ENCODE data around the gene C17orf50. TPM values are rescaled to one million over a fixed set of nuclear protein-coding genes. Genes with fewer than 3 reads are reported as not detected.

Gene C17orf50
- polyA plus RNA-seq (2011; rRNA removed) (0.19 TPM in 1 of 2 replicates, not detected in the other), polyA plus RNA-seq (2017; fragmentation: RNase III; extraction: RNeasy Plus Mini Kit Qiagen cat#74134 plus additional on column Dnase treatment) (0.12 to 0.28 TPM (median 0.22 TPM) in 3 replicates), polyA minus RNA-seq (2011; rRNA and poly(A)+ RNA removed) (not detected in 2 replicates)
- polyA plus RNA-seq (2012; cell fraction: cytosol; rRNA removed) = 0.31 and 0.32 TPM in 2 replicates
- 0.24 TPM in 1 of 2 replicates, not detected in the other for polyA plus RNA-seq (2012; cell fraction: nucleus; rRNA removed)

GRCh38 chr17:35760587-35760986 lies at the start of gene C17orf50:
TSS of gene C17orf50 (plus strand) at chr17:35760887. CDS start at chr17:35760942, 55 bp downstream.
- no peak for TF ChIP-seq CBX8 (IDR thresholded peaks at IDR 0.05)
- Histone ChIP-seq H3K27ac (no peak within 1 kb of the TSS), H3K4me2 (no peak within 1 kb of the TSS), H3K9me3 (no peaks in the 10 kb centered on the region), H3K4me3 (no peak within 1 kb of the TSS), H3K4me1 (no peaks in the 10 kb centered on the region)
- CTCF ChIA-PET = interaction anchor here (1.3 to 43.9 kb wide), 6 partner anchors 5 to 222 kb away, joined by 3 to 2039 read pairs (median 561); partner anchors contain the start of genes C17orf50, GAS2L2, MMP28 and TAF15
- FAIRE-seq (no peak), DNase-seq (ENCODE audit: low read depth in 1 of 2, low spot score in 1 of 2) (no peak), ATAC-seq (no peak)
- POLR2A ChIA-PET = interaction anchor here (0.6 to 2.1 kb wide), 2 partner anchors 11 to 48 kb away, joined by 4 to 9 read pairs; partner anchors contain the start of gene TAF15
- WGBS (ENCODE audit: missing lambda C conversion rate) = 44% methylated on average over 1 of the region's 1 CpG

DNA sequence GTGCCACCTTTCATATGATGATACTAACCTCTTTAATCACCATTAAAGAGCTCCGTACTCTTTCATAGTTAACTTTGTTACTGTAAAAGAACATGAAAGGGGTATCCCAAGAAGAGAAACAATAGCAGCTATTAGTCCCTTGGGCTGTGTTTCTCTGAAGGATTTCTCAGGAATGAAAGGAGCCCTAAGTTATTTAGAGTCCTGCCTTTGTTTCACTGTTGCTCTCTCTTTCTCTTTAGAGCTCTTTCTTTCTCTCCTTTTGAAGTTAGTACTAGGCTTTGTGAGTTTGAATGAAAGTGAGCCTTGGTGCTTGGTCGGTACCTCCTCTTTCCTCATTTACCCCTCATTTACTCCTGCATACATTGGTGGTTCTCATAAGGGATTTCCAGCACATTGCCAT lies 49.7 kb upstream of the C17orf50 start:
- no peak overlapping the region for H3K4me2 ChIP-seq
- H3K9me3 ChIP-seq = no peaks in the 10 kb centered on the region
- no peak for DNase-seq (ENCODE audit: low read depth in 1 of 2, low spot score in 1 of 2)
- H3K4me1 ChIP-seq = peaks cover 18% of the 10 kb centered on the region; the same call in 2 of the 3 replicates
- no peak overlapping the region for H3K4me3 ChIP-seq
- no peak for TF ChIP-seq FOSB (CRISPR knock-in tag; IDR thresholded peaks at IDR 0.05)
- no peak for TF ChIP-seq HMGXB4 (CRISPR knock-in tag; IDR thresholded peaks at IDR 0.05; ENCODE audit: borderline replicate concordance)
- TF ChIP-seq TFCP2L1 (CRISPR knock-in tag; IDR thresholded peaks at IDR 0.05) = no peak
- TF ChIP-seq RCOR1 (IDR thresholded peaks at IDR 0.05; ENCODE audit: low read depth, low read length) = no peak
- TF ChIP-seq CBX2 (IDR thresholded peaks at IDR 0.05; ENCODE audit: borderline replicate concordance, low read depth) = no peak
- no peak for ATAC-seq
- FAIRE-seq = no peak
- H3K27ac ChIP-seq = no peak overlapping the region
- POLR2A ChIA-PET = no interaction called here
- CTCF ChIA-PET = interaction anchor here (0.7 to 2.7 kb wide), 3 partner anchors 36 to 139 kb away, joined by 3 to 19 read pairs (median 3); no protein-coding TSS in a partner anchor
- WGBS (ENCODE audit: missing lambda C conversion rate) = 90% methylated on average over 2 of the region's 2 CpGs

DNA sequence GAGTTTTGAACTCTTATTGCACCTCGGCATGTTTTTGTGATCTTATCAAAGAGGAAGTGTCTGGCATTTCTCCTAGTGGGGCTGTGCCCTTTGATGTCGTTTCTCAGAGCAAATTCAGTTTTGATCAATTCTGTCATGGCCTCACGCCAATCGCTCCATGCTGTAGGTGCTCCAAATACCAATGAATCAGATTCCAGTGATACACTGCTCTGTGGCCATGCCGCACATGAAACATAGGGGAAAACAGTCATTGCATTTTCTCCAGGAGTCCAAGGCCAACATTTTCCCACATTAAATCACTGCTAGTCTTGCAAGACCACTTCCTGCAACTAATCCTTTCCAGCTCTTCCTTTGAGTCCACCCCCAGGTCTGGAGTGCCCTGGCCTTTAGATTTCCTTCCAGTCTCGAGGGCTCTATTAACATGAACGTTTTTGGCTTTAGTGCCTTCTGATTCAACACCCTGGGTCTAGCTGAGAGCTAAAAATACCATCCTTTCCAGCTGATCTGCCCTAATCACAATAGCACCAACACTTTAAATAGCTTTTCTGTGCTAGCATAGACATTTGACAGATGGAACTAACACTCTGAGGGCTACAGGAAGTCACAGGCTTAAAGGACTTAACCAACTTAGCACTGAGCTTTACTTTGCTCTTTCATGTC lies 47.5 kb upstream of the C17orf50 start:
- H3K4me2 ChIP-seq = no peak overlapping the region
- CTCF ChIA-PET = interaction anchor here (1.6 to 2.0 kb wide), 5 partner anchors 34 to 100 kb away, joined by 5 to 10 read pairs (median 7); no protein-coding TSS in a partner anchor
- WGBS (ENCODE audit: missing lambda C conversion rate) = 77% methylated on average over 7 of the region's 7 CpGs
- no peak overlapping the region for H3K27ac ChIP-seq
- no peak for FAIRE-seq
- DNase-seq (ENCODE audit: low read depth in 1 of 2, low spot score in 1 of 2) = no peak
- ATAC-seq = no peak
- H3K9me3 ChIP-seq = no peaks in the 10 kb centered on the region
- H3K4me1 ChIP-seq = peaks cover 14% of the 10 kb centered on the region; the same call in 1 of the 3 replicates
- no peak for TF ChIP-seq FOXS1 (CRISPR knock-in tag; IDR thresholded peaks at IDR 0.05)
- TF ChIP-seq CBX8 (IDR thresholded peaks at IDR 0.05) = no peak
- no peak for TF ChIP-seq CHD4 (IDR thresholded peaks at IDR 0.05; ENCODE audit: borderline replicate concordance)
- TF ChIP-seq ZNF302 (CRISPR knock-in tag; IDR thresholded peaks at IDR 0.05) = no peak
- no peak for TF ChIP-seq HDAC2 (IDR thresholded peaks at IDR 0.05)
- no peak for TF ChIP-seq FOSB (CRISPR knock-in tag; IDR thresholded peaks at IDR 0.05)
- no peak for TF ChIP-seq ESRRA (IDR thresholded peaks at IDR 0.05; ENCODE audit: borderline replicate concordance, low read length)
- TF ChIP-seq NR3C1 (IDR thresholded peaks at IDR 0.05) = no peak
- TF ChIP-seq, protein P1, sequence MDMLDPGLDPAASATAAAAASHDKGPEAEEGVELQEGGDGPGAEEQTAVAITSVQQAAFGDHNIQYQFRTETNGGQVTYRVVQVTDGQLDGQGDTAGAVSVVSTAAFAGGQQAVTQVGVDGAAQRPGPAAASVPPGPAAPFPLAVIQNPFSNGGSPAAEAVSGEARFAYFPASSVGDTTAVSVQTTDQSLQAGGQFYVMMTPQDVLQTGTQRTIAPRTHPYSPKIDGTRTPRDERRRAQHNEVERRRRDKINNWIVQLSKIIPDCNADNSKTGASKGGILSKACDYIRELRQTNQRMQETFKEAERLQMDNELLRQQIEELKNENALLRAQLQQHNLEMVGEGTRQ (IDR thresholded peaks at IDR 0.05) = no peak
- no peak for TF ChIP-seq RFX5 (IDR thresholded peaks at IDR 0.05)
- no peak for TF ChIP-seq MYC (IDR thresholded peaks at IDR 0.05; ENCODE audit: borderline replicate concordance, low read length)
- no peak for TF ChIP-seq EHF (CRISPR knock-in tag; IDR thresholded peaks at IDR 0.05)
- TF ChIP-seq CEBPB (IDR thresholded peaks at IDR 0.05) = no peak
- TF ChIP-seq ZSCAN20 (CRISPR knock-in tag; IDR thresholded peaks at IDR 0.05) = no peak
- no peak for TF ChIP-seq ATOH8 (CRISPR knock-in tag; IDR thresholded peaks at IDR 0.05; ENCODE audit: low read depth)
- TF ChIP-seq HOXB5 (CRISPR knock-in tag; IDR thresholded peaks at IDR 0.05) = no peak
- TF ChIP-seq HMGXB4 (CRISPR knock-in tag; IDR thresholded peaks at IDR 0.05; ENCODE audit: borderline replicate concordance) = no peak
- no peak for TF ChIP-seq EHMT2 (IDR thresholded peaks at IDR 0.05; ENCODE audit: low read depth)
- POLR2A ChIA-PET = no interaction called here
- H3K4me3 ChIP-seq = no peak overlapping the region

Data from A549 (cell line).